ENCODE data around the gene FSCN2.

The FSCN2 gene

DNA sequence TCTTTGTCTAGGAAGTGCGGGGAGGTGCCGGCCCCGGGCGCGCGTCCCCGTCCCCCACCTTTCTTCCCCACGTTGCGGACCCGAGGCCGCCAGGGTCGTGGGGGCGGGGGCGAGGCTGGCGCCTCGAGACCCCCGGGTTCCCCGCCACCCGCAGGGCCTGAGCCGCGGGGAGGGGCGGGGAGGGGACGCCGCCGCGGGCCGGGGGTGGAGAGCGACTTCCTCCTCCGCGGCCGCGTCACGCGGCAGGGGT is 13.8 kb upstream of the FSCN2 start:
- no peak for DNase-seq

- no peak for DNase-seq
Observed at GRCh38 chr17:81514739-81515529, 13.2 kb upstream of the FSCN2 start.

- no peak for DNase-seq
Observed at GRCh38 chr17:81515530-81516041, 12.6 kb upstream of the FSCN2 start.

DNA sequence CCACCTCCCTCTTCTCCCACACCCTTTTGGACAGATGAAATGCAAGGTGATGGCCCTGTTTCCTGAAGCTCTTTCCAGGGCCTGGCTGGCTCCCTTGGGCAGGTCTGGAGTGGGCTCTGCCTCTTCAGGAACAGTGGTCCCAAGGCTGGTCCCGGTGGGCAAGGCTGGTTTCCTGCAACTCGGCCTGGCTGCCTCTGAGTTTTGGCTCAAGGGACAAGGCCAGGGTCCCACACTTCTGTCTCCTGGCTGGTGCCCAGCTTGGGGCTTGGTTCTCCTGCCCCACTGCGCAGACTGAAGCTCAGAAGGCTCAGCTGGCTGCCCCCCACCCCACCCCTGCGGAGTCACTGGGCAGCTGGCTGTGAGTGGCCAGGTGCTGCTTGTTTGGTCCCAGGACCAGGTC is 11.7 kb upstream of the FSCN2 start:
- no peak for DNase-seq

GRCh38 chr17:81517009-81517338 is 11.2 kb upstream of the FSCN2 start:
- DNase-seq: no peak

DNA sequence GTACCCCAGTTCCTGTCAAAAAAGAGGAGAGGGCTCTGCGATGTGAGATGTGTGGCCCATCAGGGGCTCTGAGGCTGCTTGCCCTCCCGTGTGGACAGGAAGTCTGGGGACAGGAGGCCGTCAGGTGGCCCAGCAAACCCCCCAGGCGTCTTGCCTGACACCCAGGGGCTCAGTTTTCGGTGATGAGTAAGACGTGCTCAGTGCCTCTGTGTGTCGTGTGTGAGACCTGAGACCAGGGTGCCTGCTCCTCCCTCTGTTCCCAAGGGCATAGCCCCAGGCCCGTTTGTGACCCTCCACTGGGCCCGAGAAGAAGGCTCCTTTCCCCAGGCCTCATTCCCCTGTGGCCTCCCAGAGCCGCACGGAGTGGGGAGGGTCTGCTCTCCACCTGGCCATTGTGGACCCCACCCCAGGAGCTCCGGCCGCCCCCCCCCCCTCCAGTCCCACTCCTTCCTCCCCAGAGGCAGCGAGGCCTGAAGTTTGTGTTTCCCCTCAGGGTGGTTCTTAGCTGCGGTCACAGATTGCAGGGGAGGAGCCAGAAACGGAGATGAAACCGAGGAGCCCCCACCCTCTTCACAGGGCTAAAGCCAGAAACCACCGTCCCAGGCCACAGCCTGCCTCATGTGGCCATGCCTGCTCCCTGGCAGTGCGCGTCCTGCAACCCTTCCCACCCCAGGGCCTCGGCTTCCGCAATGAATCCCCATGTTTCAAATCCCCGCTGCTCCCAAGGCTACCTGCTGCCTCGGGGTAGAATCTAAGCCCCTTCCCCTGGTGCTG is 10.7 kb upstream of the FSCN2 start:
- no peak for DNase-seq

- no peak for DNase-seq
Observed at GRCh38 chr17:81518113-81518784, 9.9 kb upstream of the FSCN2 start.

GRCh38 chr17:81518785-81519283 is 9.3 kb upstream of the FSCN2 start:
- no peak for DNase-seq

GRCh38 chr17:81519284-81520020 is 8.7 kb upstream of the FSCN2 start:
- no peak for DNase-seq

DNA sequence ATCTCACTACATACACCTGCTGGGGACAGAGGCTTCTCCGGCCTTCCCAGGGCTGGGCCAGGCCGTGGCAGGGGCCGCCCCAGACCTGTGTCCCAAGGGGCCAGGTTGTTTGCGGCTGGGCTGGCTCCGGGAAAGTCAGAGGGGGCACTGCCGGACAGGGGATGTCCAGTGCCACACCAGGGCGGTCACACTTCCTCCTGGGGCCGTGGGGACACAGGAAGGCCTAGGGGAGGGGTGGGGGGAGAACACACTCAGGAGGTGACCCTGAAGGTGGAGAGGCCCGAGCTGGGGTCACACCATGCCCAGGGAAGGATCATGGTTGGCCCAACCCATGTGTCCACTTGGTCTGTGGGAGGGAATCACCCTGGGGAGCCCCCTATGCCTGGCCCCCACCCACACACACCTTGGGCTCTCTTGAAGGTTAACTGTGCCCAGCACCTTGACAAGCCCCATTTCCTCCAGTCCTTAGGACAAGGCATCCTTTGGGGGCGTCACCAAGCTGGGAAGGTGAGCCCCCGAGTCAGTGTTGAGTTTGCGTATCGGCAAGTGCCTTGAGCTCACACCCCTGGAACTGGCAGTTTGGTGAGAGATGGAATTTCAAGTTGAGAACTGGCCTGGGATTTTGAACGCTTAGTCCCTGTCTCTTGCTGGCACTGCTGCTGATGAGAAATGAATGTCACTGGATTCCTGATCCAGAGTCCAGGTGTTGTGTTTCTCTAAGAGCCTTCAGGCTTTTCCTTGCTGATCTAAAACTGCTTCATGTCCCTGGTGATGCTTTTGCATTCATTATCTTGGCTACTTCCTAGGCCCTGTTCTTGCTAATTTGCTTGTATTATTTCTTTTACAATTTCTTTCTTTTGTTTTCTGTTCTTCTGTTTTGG is 7.9 kb upstream of the FSCN2 start:
- DNase-seq: no peak

DNA sequence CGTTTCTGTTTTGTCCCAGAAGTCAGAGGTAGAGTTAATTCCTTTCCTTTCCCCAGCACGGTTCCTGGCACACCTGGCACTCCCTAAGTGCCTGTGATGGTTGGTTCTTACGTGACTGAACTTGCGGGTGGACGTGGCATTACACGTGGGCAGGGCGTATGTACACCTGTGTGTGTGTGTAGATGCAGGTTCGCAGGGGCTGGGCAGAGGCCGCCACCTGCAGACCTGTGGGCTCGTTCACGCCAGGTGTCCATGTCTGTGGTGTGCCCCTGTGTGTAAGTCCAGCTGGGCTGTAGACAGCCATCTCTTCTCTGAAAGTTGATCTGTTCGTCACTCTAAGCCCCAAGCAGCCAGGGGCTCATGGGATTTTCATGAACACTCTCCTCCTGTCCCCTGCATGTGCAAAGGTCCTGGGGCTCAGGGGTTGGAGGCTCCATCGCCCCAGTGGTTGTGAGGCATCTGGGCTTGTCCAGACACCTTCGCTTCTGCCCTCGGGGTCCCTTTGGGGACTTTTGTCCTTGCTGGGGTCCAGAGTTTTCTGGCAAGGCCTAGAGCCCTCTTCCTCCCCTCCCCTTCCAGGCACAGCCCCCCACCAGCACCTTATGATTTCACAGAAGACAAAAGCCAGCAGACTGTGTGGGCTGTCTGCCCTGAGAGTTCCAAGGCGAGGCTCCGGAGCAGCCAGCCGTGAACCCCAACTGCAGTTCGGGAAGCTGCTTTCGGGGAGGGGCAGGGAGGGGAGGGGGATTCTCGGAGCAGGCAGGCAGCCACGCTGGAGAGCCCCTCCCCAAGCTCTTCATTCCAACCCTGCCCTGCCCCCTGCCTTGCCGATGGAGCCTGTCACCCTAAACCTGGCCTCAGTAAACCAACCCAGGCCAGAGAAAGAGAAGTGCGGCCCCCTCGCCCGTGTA is 5.4 kb upstream of the FSCN2 start:
- no peak for DNase-seq

GRCh38 chr17:81523402-81524038 is 4.7 kb upstream of the FSCN2 start:
- DNase-seq: no peak

DNA sequence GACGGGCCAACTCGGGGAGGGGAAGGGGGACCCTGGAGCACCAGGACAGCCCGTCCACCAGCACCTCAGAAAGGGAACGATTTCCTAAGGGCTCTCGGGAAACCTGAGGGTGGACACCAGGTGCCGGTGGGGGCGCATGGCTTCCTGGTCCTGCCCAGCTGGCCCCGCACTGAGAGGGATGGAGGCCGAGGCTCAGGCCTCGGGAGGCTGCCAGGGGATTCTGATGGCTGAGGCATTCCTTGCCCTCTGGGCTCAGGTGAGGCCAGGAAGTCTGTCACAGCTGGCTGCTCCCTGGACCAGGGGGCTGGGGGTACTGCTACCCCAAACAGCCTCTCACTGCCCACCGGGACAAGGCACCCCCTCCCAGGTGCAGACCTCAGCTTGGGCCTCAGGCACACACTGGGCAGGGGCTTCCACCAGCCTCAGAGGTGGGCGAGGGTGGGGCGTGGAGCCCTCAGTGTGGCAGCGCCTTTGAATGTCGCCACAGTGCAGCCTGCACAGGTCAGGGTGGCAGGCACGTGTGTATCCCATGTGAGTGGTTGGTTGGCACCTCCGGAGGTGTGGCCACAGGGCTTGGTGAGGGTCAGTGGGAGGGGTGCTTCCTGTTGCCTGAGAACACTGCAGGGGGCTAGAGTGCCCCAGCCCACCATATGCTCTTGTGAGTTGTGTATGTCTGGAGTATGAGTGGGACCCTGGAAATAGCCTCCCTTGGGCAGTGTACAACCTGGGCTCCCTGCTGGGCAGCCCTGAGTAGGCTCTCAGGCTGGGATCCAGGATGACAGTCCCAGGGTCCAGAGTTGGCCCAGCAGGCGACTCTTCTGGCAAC is 3.9 kb upstream of the FSCN2 start:
- no peak for DNase-seq

DNA sequence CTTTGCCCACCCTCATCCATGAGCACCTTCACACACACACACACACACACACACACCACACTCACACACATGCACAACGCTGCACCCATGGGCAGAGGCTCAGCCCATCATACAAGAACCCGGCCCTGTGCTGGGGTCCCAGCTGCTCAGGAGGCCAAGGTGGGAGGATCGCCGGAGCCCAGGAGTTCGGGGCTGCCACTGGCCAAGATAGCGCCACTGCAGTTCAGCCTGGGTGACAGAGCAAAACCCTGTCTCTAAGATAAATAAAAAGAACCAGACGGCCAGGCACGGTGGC is 3.4 kb upstream of the FSCN2 start:
- no peak for DNase-seq

- DNase-seq: no peak
Observed at GRCh38 chr17:81526662-81527571, 1.3 kb upstream of the FSCN2 start.

GRCh38 chr17:81528384-81528650 is 140 bp downstream of the FSCN2 start:
- DNase-seq: no peak

- DNase-seq: no peak
Observed at GRCh38 chr17:81528651-81529436, 667 bp downstream of the FSCN2 start.

GRCh38 chr17:81529437-81529803 is 1.2 kb downstream of the FSCN2 start:
- DNase-seq: no peak

Measured in NCI-H2029 treated with DMSO at 0.1 percent for 48 hours (cell line).